DOHH2 (cell line): ENCODE measurements around the gene RNASE9.
A peak's percentile ranks its signal among the peaks of the same experiment; 100 is the strongest.
"Not testable (repeated sequence)": the region's sequence is repeated elsewhere in the genome, so short reads cannot be mapped to it uniquely, and the experiment has no call there.

Source experiments
- H3F3A ChIP-seq: fragments of 200-600 bp; sonication (generic), shearing (Covaris generic); 2 replicates; pipeline ENCODE4 v1.6.0; 2016; ENCODE audit warnings: antibody characterized with exemption, mild to moderate bottlenecking; ENCODE audit not compliant: control insufficient read depth, insufficient read depth
- H3K27ac ChIP-seq: fragments of 200-600 bp; sonication (generic); 2 replicates; pipeline ENCODE4 v1.5.1; 2014; ENCODE audit warnings: low read depth, mild to moderate bottlenecking, low read length, moderate library complexity
- H3K27me3 ChIP-seq: fragments of 200-600 bp; sonication (generic); 2 replicates; pipeline ENCODE4 v1.6.1; 2014; ENCODE audit warnings: mild to moderate bottlenecking, low read length, mixed read lengths; ENCODE audit not compliant: control insufficient read depth
- H3K36me3 ChIP-seq: fragments of 200-600 bp; sonication (generic); 2 replicates; pipeline ENCODE4 v1.6.1; 2014; ENCODE audit warnings: mild to moderate bottlenecking, low read length, moderate library complexity, mixed read lengths; ENCODE audit not compliant: control insufficient read depth
- H3K4me1 ChIP-seq: fragments of 200-600 bp; sonication (generic); 2 replicates; pipeline ENCODE4 v1.6.1; 2014; ENCODE audit warnings: mild to moderate bottlenecking, low read length, mixed read lengths; ENCODE audit not compliant: control insufficient read depth
- H3K4me2 ChIP-seq: fragments of 200-600 bp; sonication (generic); 2 replicates; pipeline ENCODE4 v1.6.0; 2014; ENCODE audit warnings: mild to moderate bottlenecking, low read length, moderate library complexity
- H3K4me3 ChIP-seq: fragments of 200-600 bp; sonication (generic); 2 replicates; pipeline ENCODE4 v1.5.1; 2014; ENCODE audit warnings: mild to moderate bottlenecking, low read length, mixed read lengths
- H3K79me2 ChIP-seq: fragments of 200-600 bp; sonication (generic); 2 replicates; pipeline ENCODE4 v1.6.1; 2014; ENCODE audit warnings: mild to moderate bottlenecking, low read length, mixed read lengths; ENCODE audit not compliant: control insufficient read depth
- H3K9me2 ChIP-seq: fragments of 200-600 bp; sonication (generic); replicated peaks from 2 replicates; pipeline ENCODE4 v1.6.1; 2014; ENCODE audit warnings: mild to moderate bottlenecking, low read length, mixed read lengths; ENCODE audit not compliant: control insufficient read depth
- H3K9me3 ChIP-seq: fragments of 200-600 bp; sonication (generic); 2 replicates; pipeline ENCODE4 v1.6.1; 2014; ENCODE audit warnings: antibody characterized with exemption, low read length, mixed read lengths; ENCODE audit not compliant: control insufficient read depth, insufficient read depth
- H4K20me1 ChIP-seq: fragments of 200-600 bp; sonication (generic); 2 replicates; pipeline ENCODE4 v1.6.0; 2014; ENCODE audit warnings: low read depth, mild to moderate bottlenecking, antibody characterized with exemption, low read length, moderate library complexity; ENCODE audit not compliant: control insufficient read depth, insufficient read depth
- CTCF ChIP-seq: fragments of 200-600 bp; sonication (generic); IDR thresholded peaks from one replicate; pipeline ENCODE4 v1.5.1; 2014; ENCODE audit warnings: antibody characterized with exemption, mild to moderate bottlenecking, low read depth, low read length; ENCODE audit not compliant: poor library complexity, severe bottlenecking
- EZH2phosphoT487 ChIP-seq: fragments of 200-600 bp; sonication (generic); IDR thresholded peaks from 2 replicates; pipeline ENCODE4 v1.6.1; 2017; ENCODE audit warnings: borderline replicate concordance, mild to moderate bottlenecking, antibody characterized with exemption, low read length, moderate library complexity, mixed read lengths

RNASE9 gene

GRCh38 chr14:20512177-20512905 is 48.5 kb downstream of the RNASE9 start:
- TF ChIP-seq EZH2phosphoT487, result no peak
- no peak for TF ChIP-seq CTCF
- no peak overlapping the region for H3K4me3 ChIP-seq
- no peaks in the 10 kb centered on the region for H3K79me2 ChIP-seq
- H3K27me3 ChIP-seq, result peaks cover 20% of the 10 kb centered on the region
- peaks cover 11% of the 10 kb centered on the region for H3K4me1 ChIP-seq
- no peaks in the 10 kb centered on the region for H4K20me1 ChIP-seq
- no peaks in the 10 kb centered on the region for H3F3A ChIP-seq
- H3K27ac ChIP-seq, result no peak overlapping the region
- no peaks in the 10 kb centered on the region for H3K36me3 ChIP-seq
- peak overlapping the region; percentile 12 for H3K4me2 ChIP-seq
- H3K9me3 ChIP-seq, result no peaks in the 10 kb centered on the region
- H3K9me2 ChIP-seq, result no peaks in the 10 kb centered on the region

DNA sequence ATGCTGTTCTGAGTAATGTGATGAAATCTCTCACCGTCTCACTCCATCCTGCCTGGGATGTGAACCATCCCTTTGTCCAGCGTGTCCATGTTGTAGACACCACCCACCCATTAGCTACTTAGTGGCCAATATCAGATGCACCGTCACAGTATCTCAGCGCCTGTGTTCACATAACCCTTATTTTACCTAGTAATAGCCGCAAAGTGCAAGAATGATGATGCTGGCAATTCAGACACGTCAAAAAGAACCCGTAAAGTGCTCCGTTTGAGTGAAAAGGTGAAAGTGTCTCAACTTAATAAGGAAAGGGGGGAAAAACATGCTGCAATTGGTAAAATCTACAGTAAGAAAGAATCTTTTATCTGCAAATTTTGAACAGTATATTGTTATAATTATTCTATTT is 52.5 kb downstream of the RNASE9 start:
- Histone ChIP-seq H3K79me2 (no peaks in the 10 kb centered on the region), H3K4me2 (no peak overlapping the region), H3K4me3 (no peak overlapping the region), H3K9me2 (no peaks in the 10 kb centered on the region), H4K20me1 (no peaks in the 10 kb centered on the region), H3K4me1 (peaks cover 11% of the 10 kb centered on the region), H3K27me3 (peaks cover 20% of the 10 kb centered on the region), H3F3A (no peaks in the 10 kb centered on the region), H3K36me3 (no peaks in the 10 kb centered on the region), H3K27ac (no peak overlapping the region), H3K9me3 (no peaks in the 10 kb centered on the region)
- TF ChIP-seq EZH2phosphoT487 (no peak), CTCF (no peak)

- H3F3A ChIP-seq, H3K9me2 ChIP-seq, H3K4me2 ChIP-seq, H3K9me3 ChIP-seq, H4K20me1 ChIP-seq, H3K36me3 ChIP-seq, H3K4me1 ChIP-seq, H3K4me3 ChIP-seq, H3K79me2 ChIP-seq, H3K27ac ChIP-seq: not testable (repeated sequence)
- peaks cover 22% of the 10 kb centered on the region for H3K27me3 ChIP-seq
Observed at GRCh38 chr14:20507537-20507936, 53.3 kb downstream of the RNASE9 start.

DNA sequence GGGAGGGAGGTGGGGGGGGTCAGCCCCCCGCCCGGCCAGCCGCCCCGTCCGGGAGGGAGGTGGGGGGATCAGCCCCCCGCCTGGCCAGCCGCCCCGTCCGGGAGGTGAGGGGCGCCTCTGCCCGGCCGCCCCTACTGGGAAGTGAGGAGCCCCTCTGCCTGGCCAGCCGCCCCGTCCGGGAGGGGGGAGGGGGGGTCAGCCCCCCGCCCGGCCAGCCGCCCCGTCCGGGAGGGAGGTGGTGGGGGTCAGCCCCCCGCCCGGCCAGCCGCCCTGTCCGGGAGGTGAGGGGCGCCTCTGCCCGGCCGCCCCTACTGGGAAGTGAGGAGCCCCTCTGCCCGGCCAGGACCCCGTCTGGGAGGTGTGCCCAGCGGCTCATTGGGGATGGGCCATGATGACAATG is 54.1 kb downstream of the RNASE9 start:
- not testable (repeated sequence) for H3K4me1 ChIP-seq, H3K36me3 ChIP-seq, H3K4me3 ChIP-seq, H3K79me2 ChIP-seq, H3K9me2 ChIP-seq, H3K4me2 ChIP-seq, H3K9me3 ChIP-seq, H3K27ac ChIP-seq, H4K20me1 ChIP-seq, H3F3A ChIP-seq
- H3K27me3 ChIP-seq, result peaks cover 20% of the 10 kb centered on the region

DNA sequence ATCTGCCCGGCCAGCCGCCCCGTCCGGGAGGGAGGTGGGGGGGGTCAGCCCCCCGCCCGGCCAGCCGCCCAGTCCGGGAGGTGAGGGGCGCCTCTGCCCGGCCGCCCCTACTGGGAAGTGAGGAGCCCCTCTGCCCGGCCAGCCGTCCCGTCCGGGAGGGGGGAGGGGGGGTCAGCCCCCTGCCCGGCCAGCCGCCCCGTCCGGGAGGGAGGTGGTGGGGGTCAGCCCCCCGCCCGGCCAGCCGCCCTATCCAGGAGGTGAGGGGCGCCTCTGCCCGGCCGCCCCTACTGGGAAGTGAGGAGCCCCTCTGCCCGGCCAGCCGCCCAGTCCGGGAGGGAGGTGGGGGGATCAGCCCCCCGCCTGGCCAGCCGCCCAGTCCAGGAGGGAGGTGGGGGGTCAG is 54.6 kb downstream of the RNASE9 start:
- H3K9me2 ChIP-seq, H3F3A ChIP-seq, H3K36me3 ChIP-seq, H3K4me3 ChIP-seq, H4K20me1 ChIP-seq, H3K4me1 ChIP-seq, H3K9me3 ChIP-seq, H3K4me2 ChIP-seq, H3K79me2 ChIP-seq, H3K27ac ChIP-seq: not testable (repeated sequence)
- H3K27me3 ChIP-seq, result peaks cover 16% of the 10 kb centered on the region
